GM12891 (cell line): ENCODE data around the gene TPMT.

Source experiments
- PAX5 ChIP-seq: IDR thresholded peaks from 2 replicates; pipeline ENCODE4 v1.6.1; 2011; ENCODE audit warnings: low read length, moderate library complexity, mild to moderate bottlenecking; ENCODE audit not compliant: insufficient read depth, severe bottlenecking
- POLR2A ChIP-seq: IDR thresholded peaks from 2 replicates; pipeline ENCODE4 v1.6.1; 2011; ENCODE audit warnings: low read depth, low read length, control low read depth
- POLR2AphosphoS5 ChIP-seq: IDR thresholded peaks from 2 replicates; pipeline ENCODE4 v1.6.1; 2011; ENCODE audit warnings: low read depth, low read length, control low read depth
- TAF1 ChIP-seq: IDR thresholded peaks from 2 replicates; pipeline ENCODE4 v1.6.1; 2011; ENCODE audit warnings: low read depth, low read length, control low read depth

GRCh38 chr6:18203786-18204185 lies 48.9 kb upstream of the TPMT start:
- TF ChIP-seq POLR2A (no peak), TAF1 (no peak), PAX5 (no peak), POLR2AphosphoS5 (no peak)
